ENCODE measurements around the gene ENDOD1. TPM values are rescaled to one million over a fixed set of nuclear protein-coding genes. Genes with fewer than 3 reads are reported as not detected.

ENDOD1 gene
- total and polyA plus RNA-seq, 4 donors = 10.4 to 55.1 (median 25.0) TPM

DNA sequence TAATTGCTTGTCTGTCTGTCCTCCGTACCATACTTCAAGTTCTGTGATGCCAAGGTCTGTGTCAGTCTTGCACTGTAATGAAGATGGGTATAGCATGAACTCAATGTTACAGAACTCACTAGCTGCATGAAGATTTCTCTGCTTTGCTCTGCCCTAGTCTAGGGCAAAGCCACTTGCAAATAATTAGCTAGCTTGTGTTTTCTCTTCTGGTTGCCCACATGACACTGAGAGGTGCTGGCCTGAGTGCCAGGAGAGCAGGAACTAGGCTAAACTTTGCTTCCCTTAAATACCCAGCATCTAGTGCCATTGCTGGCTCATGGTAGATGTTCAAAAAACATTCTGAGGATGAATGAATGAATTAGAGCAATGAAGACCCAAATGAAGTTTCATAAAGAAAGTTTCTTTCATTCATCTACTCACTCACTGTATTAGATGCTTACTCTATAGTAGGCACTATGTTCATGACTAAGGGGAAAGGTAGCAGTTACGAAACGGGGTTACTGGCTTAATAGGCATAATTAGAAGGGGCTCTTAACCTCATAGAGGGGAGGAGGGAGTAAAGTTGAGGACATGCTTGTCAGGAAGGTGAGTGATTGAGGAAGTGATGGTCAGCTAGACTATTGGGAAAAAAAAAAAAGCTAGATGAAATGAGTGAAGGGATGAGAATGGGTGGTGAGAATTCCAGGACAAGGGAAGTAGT lies 4.4 kb upstream of the ENDOD1 start:
- Histone ChIP-seq H3K27ac (ENCODE audit: low read depth in 1 of 2, low read length in 1 of 2) (no peak overlapping the region), H3K9ac (ENCODE audit: insufficient read depth in 1 of 2, low read length in 2 of 2) (no peak overlapping the region), H3K4me1 (ENCODE audit: control insufficient read depth in 5 of 5, insufficient read depth in 5 of 5, low read length in 5 of 5) (peaks cover 0 to 6% (median 2%) of the 10 kb centered on the region in 5 donors), H3K9me3 (ENCODE audit: control insufficient read depth in 4 of 4, insufficient read depth in 3 of 4, low read length in 3 of 4) (no peaks in the 10 kb centered on the region), H3K27me3 (ENCODE audit: control insufficient read depth in 3 of 3, insufficient read depth in 3 of 3, low read length in 2 of 3) (no peaks in the 10 kb centered on the region), H3K36me3 (ENCODE audit: control insufficient read depth in 4 of 4, insufficient read depth in 4 of 4, low read length in 4 of 4) (no peaks in the 10 kb centered on the region), H3K4me3 (no peak overlapping the region)
- 85 to 86% methylated on average over 3 of the region's 3 CpGs for WGBS, 2 donors
- DNase-seq (no peak), ATAC-seq (ENCODE audit: insufficient read depth, low FRiP score) (no peak)
- TF ChIP-seq, protein P1, sequence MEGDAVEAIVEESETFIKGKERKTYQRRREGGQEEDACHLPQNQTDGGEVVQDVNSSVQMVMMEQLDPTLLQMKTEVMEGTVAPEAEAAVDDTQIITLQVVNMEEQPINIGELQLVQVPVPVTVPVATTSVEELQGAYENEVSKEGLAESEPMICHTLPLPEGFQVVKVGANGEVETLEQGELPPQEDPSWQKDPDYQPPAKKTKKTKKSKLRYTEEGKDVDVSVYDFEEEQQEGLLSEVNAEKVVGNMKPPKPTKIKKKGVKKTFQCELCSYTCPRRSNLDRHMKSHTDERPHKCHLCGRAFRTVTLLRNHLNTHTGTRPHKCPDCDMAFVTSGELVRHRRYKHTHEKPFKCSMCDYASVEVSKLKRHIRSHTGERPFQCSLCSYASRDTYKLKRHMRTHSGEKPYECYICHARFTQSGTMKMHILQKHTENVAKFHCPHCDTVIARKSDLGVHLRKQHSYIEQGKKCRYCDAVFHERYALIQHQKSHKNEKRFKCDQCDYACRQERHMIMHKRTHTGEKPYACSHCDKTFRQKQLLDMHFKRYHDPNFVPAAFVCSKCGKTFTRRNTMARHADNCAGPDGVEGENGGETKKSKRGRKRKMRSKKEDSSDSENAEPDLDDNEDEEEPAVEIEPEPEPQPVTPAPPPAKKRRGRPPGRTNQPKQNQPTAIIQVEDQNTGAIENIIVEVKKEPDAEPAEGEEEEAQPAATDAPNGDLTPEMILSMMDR (IDR thresholded peaks at IDR 0.05; ENCODE audit: control extremely low read depth, extremely low read depth) = no peak

DNA sequence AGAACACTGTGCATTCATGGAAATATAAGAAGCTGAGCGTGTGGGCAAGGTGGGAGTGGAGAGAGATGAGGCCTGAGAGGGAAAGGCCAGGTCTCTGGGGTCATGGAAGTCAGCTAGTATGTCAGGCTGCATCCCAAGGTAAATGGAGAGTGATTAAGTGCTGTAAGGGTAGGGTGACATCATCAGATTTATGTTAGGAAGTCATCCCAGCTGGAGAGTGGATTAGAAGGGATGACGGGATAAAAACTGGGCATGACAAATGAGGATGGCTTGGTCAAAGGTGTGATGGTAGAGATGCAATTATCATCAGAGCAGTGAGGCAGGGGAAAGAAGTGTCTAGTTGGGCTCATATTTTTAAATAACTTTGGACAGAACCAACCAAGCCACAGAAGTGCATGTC lies 3.5 kb upstream of the ENDOD1 start:
- ATAC-seq (ENCODE audit: insufficient read depth, low FRiP score) = no peak
- TF ChIP-seq, protein P1 (IDR thresholded peaks at IDR 0.05; ENCODE audit: control extremely low read depth, extremely low read depth) = no peak
- Histone ChIP-seq H3K27ac (ENCODE audit: low read depth in 1 of 2, low read length in 1 of 2) (no peak overlapping the region), H3K9ac (ENCODE audit: insufficient read depth in 1 of 2, low read length in 2 of 2) (no peak overlapping the region), H3K4me1 (ENCODE audit: control insufficient read depth in 5 of 5, insufficient read depth in 5 of 5, low read length in 5 of 5) (peaks cover 2 to 10% (median 5%) of the 10 kb centered on the region in 5 donors), H3K27me3 (ENCODE audit: control insufficient read depth in 3 of 3, insufficient read depth in 3 of 3, low read length in 2 of 3) (no peaks in the 10 kb centered on the region), H3K4me3 (no peak overlapping the region), H3K9me3 (ENCODE audit: control insufficient read depth in 4 of 4, insufficient read depth in 3 of 4, low read length in 3 of 4) (no peaks in the 10 kb centered on the region), H3K36me3 (ENCODE audit: control insufficient read depth in 4 of 4, insufficient read depth in 4 of 4, low read length in 4 of 4) (no peaks in the 10 kb centered on the region)
- 93 to 94% methylated on average over 2 of the region's 2 CpGs for WGBS, 2 donors
- DNase-seq = no peak

DNA sequence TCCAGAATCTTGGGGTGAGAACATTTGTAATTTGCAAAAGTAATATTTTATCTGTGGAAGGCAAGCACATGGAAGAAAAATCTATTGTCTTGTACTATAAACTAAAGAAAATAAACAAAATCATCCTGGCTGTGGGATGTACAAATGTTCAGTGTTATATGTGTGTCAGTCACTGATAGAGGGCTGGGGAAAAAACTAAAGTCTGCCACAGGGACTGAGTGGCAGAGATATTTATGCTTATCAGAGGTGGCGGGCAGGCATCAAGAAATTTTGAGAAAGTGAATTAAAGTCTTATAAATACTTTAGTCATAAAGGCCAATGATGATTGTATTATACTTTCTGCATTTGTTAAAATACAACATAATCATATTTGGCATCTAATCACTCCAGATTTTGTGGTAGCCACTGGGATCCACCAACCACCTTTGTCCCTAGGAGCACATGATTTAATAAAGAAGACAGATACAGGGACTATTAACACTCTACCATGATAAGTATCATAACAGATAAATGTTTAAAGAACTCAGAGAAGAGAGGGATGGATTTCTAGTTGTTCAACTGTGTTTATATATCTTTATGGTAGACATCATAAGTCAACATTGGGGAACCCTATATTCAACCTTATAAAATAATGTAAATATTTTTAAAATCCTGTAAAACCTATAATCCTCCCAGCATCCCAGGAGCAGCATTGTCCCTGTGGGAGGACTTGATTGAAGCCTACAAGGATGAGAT lies 2.6 kb upstream of the ENDOD1 start:
- Histone ChIP-seq H3K9ac (ENCODE audit: insufficient read depth in 1 of 2, low read length in 2 of 2) (no peak overlapping the region), H3K4me3 (no peak overlapping the region), H3K9me3 (ENCODE audit: control insufficient read depth in 4 of 4, insufficient read depth in 3 of 4, low read length in 3 of 4) (no peaks in the 10 kb centered on the region), H3K27me3 (ENCODE audit: control insufficient read depth in 3 of 3, insufficient read depth in 3 of 3, low read length in 2 of 3) (no peaks in the 10 kb centered on the region), H3K36me3 (ENCODE audit: control insufficient read depth in 4 of 4, insufficient read depth in 4 of 4, low read length in 4 of 4) (no peaks in the 10 kb centered on the region), H3K4me1 (ENCODE audit: control insufficient read depth in 5 of 5, insufficient read depth in 5 of 5, low read length in 5 of 5) (peaks cover 2 to 14% (median 5%) of the 10 kb centered on the region in 5 donors), H3K27ac (ENCODE audit: low read depth in 1 of 2, low read length in 1 of 2) (no peak overlapping the region)
- 90 to 91% methylated on average over 1 of the region's 1 CpG for WGBS, 2 donors
- DNase-seq (no peak), ATAC-seq (ENCODE audit: insufficient read depth, low FRiP score) (no peak)
- TF ChIP-seq, protein P1 (IDR thresholded peaks at IDR 0.05; ENCODE audit: control extremely low read depth, extremely low read depth) = no peak
